ENCODE results near the gene SERTM2.

Gene SERTM2

DNA sequence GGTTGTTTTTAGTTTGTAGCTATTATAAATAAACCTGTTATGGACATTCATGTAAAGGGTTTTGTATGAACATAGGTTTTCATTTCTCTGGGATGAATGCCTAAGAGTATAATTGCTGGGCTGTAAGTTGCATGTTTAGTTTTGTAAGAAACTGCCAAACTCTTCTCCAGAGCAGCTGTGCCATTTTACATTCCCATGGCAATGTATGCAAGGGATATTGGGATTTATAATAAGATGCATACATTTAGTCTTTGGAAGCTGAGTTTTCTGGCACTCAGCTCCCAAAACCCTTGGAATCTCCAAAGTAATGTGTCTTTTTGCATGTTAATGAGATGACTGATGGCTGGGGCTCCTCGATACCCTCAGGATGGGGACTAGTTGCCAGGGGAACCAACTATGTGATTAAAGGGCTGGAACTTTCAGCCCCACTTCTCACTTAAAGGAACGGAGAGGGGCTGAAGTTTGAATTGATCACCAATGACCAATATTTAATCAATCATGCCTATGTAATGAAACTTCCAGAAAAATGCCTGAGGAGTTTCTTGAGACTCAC, 44.0 kb downstream of the SERTM2 start:
- Histone ChIP-seq H3K4me3 (ENCODE audit: extremely low read depth, insufficient read depth, low read length, poor library complexity, severe bottlenecking) (no peak overlapping the region), H3K36me3 (ENCODE audit: control insufficient read depth, insufficient read depth, low read length) (no peaks in the 10 kb centered on the region), H3K9me3 (ENCODE audit: control insufficient read depth, low read length) (no peaks in the 10 kb centered on the region), H3K27ac (ENCODE audit: low read depth, low read length, severe bottlenecking) (no peak overlapping the region), H3K4me1 (ENCODE audit: control insufficient read depth, insufficient read depth, low read length, poor library complexity, severe bottlenecking) (no peaks in the 10 kb centered on the region)
- WGBS, 2 experiments (ENCODE audit: insufficient coverage in 2 of 2), result no CpG with 5 or more reads among the region's 2 CpGs

DNA sequence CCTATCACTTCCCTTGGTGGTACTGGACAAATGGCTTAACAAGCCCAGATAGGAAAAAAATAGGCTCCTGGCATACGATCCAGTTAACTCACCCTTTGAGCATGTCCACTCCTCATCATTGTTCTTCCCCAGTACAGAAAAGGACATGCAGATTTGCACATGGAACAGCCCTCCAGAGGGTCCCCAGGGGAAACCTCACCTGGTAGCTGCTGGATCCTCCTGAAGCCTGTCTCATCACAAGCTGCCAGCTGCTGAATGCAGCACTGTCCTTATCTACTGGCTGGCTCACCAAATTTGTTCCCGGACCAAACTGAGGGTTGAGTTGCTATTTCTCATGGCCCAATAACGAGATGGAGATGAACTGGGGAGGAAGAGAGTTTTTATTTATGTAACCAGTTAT, 49.4 kb downstream of the SERTM2 start:
- Histone ChIP-seq H3K36me3 (ENCODE audit: control insufficient read depth, insufficient read depth, low read length) (no peaks in the 10 kb centered on the region), H3K4me1 (ENCODE audit: control insufficient read depth, insufficient read depth, low read length, poor library complexity, severe bottlenecking) (no peaks in the 10 kb centered on the region), H3K27ac (ENCODE audit: low read depth, low read length, severe bottlenecking) (no peak overlapping the region), H3K9me3 (ENCODE audit: control insufficient read depth, low read length) (no peaks in the 10 kb centered on the region), H3K4me3 (ENCODE audit: extremely low read depth, insufficient read depth, low read length, poor library complexity, severe bottlenecking) (no peak overlapping the region)
- WGBS, 2 experiments (ENCODE audit: insufficient coverage in 2 of 2), result no CpG with 5 or more reads among the region's 3 CpGs

- Histone ChIP-seq H3K27ac (ENCODE audit: low read depth, low read length, severe bottlenecking) (no peak overlapping the region), H3K4me1 (ENCODE audit: control insufficient read depth, insufficient read depth, low read length, poor library complexity, severe bottlenecking) (no peaks in the 10 kb centered on the region), H3K36me3 (ENCODE audit: control insufficient read depth, insufficient read depth, low read length) (no peaks in the 10 kb centered on the region), H3K9me3 (ENCODE audit: control insufficient read depth, low read length) (no peaks in the 10 kb centered on the region), H3K4me3 (ENCODE audit: extremely low read depth, insufficient read depth, low read length, poor library complexity, severe bottlenecking) (no peak overlapping the region)
- WGBS, 2 experiments (ENCODE audit: insufficient coverage in 2 of 2), result no CpG with 5 or more reads among the region's 1 CpG
Measured at GRCh38 chrX:111561851-111562250, 50.4 kb downstream of the SERTM2 start.

DNA sequence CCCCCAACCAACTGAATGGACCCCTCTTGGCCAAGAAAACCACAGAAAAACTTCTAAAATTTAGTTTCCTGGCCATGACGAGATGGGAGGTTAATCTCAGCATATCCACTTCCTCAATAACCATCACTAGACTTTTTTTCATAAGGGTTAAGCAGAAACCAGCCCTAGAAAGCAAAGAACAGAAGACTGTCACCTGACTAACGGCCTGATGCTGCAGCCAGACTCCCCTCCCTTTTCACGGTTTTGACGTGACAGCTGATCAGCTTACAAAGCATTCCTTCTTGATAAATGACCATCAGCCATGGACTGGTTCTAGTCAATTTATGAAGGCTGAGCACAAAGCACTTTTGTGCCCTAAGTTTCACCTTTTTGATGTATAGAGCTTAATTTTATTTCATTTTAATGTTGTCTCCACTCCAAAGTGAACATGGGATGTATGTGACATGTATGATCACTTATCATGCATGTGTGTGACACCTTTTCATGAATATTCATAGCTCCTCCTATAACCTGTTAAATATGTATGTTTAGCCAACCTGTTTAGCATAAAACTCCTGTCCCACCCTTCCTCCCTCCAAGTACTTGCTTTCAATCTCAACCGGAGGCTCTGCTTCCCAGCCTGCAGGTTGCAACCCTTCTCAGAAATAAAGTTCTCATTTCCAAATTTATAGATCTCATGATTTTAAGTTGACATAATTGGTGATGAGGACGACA, 56.3 kb downstream of the SERTM2 start:
- Histone ChIP-seq H3K36me3 (ENCODE audit: control insufficient read depth, insufficient read depth, low read length) (no peaks in the 10 kb centered on the region), H3K4me1 (ENCODE audit: control insufficient read depth, insufficient read depth, low read length, poor library complexity, severe bottlenecking) (no peaks in the 10 kb centered on the region), H3K27ac (ENCODE audit: low read depth, low read length, severe bottlenecking) (no peak overlapping the region), H3K4me3 (ENCODE audit: extremely low read depth, insufficient read depth, low read length, poor library complexity, severe bottlenecking) (no peak overlapping the region), H3K9me3 (ENCODE audit: control insufficient read depth, low read length) (no peaks in the 10 kb centered on the region)
- WGBS, 2 experiments (ENCODE audit: insufficient coverage in 2 of 2), result 80 to 100% methylated on average over 1 of the region's 6 CpGs

GRCh38 chrX:111568354-111568753, 56.9 kb downstream of the SERTM2 start:
- no peak overlapping the region for H3K4me3 ChIP-seq (ENCODE audit: extremely low read depth, insufficient read depth, low read length, poor library complexity, severe bottlenecking)
- no peaks in the 10 kb centered on the region for H3K9me3 ChIP-seq (ENCODE audit: control insufficient read depth, low read length)
- no peaks in the 10 kb centered on the region for H3K36me3 ChIP-seq (ENCODE audit: control insufficient read depth, insufficient read depth, low read length)
- H3K4me1 ChIP-seq (ENCODE audit: control insufficient read depth, insufficient read depth, low read length, poor library complexity, severe bottlenecking), result no peaks in the 10 kb centered on the region
- H3K27ac ChIP-seq (ENCODE audit: low read depth, low read length, severe bottlenecking), result no peak overlapping the region
- 71 to 80% methylated on average over 1 of the region's 4 CpGs for WGBS, 2 experiments (ENCODE audit: insufficient coverage in 2 of 2)

DNA sequence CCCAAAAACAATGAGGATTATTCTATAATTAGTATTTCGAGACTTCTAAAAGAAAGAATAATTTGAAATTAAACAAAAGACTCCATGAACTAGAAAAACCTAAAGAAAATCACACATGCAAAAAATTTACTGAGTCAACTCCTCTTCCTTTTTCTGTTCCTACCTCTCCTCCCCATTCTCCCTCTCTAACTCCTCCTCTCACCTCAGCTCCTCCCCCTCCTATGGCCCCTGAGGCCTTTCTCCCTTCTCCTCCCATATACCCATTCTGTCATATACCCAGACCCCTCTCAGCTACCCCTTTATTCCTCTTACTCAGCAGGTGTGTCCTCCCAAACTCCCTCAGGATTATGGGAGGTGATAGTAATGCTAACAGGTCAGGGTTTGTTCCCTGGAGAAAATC, 57.4 kb downstream of the SERTM2 start:
- H3K4me3 ChIP-seq (ENCODE audit: extremely low read depth, insufficient read depth, low read length, poor library complexity, severe bottlenecking), result no peak overlapping the region
- no CpG with 5 or more reads among the region's 1 CpG for WGBS, 2 experiments (ENCODE audit: insufficient coverage in 2 of 2)

More for the DNA sequence above, 57.4 kb downstream of the SERTM2 start:
- no peaks in the 10 kb centered on the region for H3K4me1 ChIP-seq (ENCODE audit: control insufficient read depth, insufficient read depth, low read length, poor library complexity, severe bottlenecking)
- no peak overlapping the region for H3K27ac ChIP-seq (ENCODE audit: low read depth, low read length, severe bottlenecking)
- H3K9me3 ChIP-seq (ENCODE audit: control insufficient read depth, low read length), result no peaks in the 10 kb centered on the region
- H3K36me3 ChIP-seq (ENCODE audit: control insufficient read depth, insufficient read depth, low read length), result no peaks in the 10 kb centered on the region

All from mesodermal cell (in vitro differentiated cells).